ENCODE data around the gene RYR3.

RYR3 gene

GRCh38 chr15:33834892-33835743 is 524.4 kb downstream of the RYR3 start:
- DNase-seq (ENCODE audit: low read depth), result no peak

- no peak for DNase-seq (ENCODE audit: low read depth)
Observed at GRCh38 chr15:33837294-33837693, 526.5 kb downstream of the RYR3 start.

- no peak for DNase-seq (ENCODE audit: low read depth)
Observed at GRCh38 chr15:33839540-33839939, 528.8 kb downstream of the RYR3 start.

GRCh38 chr15:33840615-33841014 is 529.8 kb downstream of the RYR3 start:
- DNase-seq (ENCODE audit: low read depth), result no peak

GRCh38 chr15:33844186-33844585 is 533.4 kb downstream of the RYR3 start:
- no peak for DNase-seq (ENCODE audit: low read depth)

- no peak for DNase-seq (ENCODE audit: low read depth)
Observed at GRCh38 chr15:33844597-33844996, 533.8 kb downstream of the RYR3 start.

- DNase-seq (ENCODE audit: low read depth), result no peak
Observed at GRCh38 chr15:33846142-33846541, 535.4 kb downstream of the RYR3 start.

- DNase-seq (ENCODE audit: low read depth), result no peak
Observed at GRCh38 chr15:33846862-33847261, 536.1 kb downstream of the RYR3 start.

- DNase-seq (ENCODE audit: low read depth), result no peak
Observed at GRCh38 chr15:33848011-33848410, 537.2 kb downstream of the RYR3 start.

- DNase-seq (ENCODE audit: low read depth), result no peak
Observed at GRCh38 chr15:33851079-33851478, 540.3 kb downstream of the RYR3 start.

- no peak for DNase-seq (ENCODE audit: low read depth)
Observed at GRCh38 chr15:33852094-33852493, 541.3 kb downstream of the RYR3 start.

- peak; percentile 43 for DNase-seq (ENCODE audit: low read depth)
Observed at GRCh38 chr15:33852570-33852969, 541.8 kb downstream of the RYR3 start.

- no peak for DNase-seq (ENCODE audit: low read depth)
Observed at GRCh38 chr15:33857726-33858125, 547.0 kb downstream of the RYR3 start.

- no peak for DNase-seq (ENCODE audit: low read depth)
Observed at GRCh38 chr15:33858836-33859235, 548.1 kb downstream of the RYR3 start.

GRCh38 chr15:33859992-33860545 is 549.3 kb downstream of the RYR3 start:
- no peak for DNase-seq (ENCODE audit: low read depth)

GRCh38 chr15:33860754-33861153 is 550.0 kb downstream of the RYR3 start:
- no peak for DNase-seq (ENCODE audit: low read depth)

GRCh38 chr15:33864360-33865075 is 553.8 kb downstream of the RYR3 start:
- no peak for DNase-seq (ENCODE audit: low read depth)

- DNase-seq (ENCODE audit: low read depth), result no peak
Observed at GRCh38 chr15:33865416-33865815, 554.6 kb downstream of the RYR3 start.

- no peak for DNase-seq (ENCODE audit: low read depth)
Observed at GRCh38 chr15:33866101-33866737, 555.5 kb downstream of the RYR3 start.

- no peak for DNase-seq (ENCODE audit: low read depth)
Observed at GRCh38 chr15:33871980-33872379, 561.2 kb downstream of the RYR3 start.

GRCh38 chr15:33872416-33873106 is 561.8 kb downstream of the RYR3 start:
- DNase-seq (ENCODE audit: low read depth), result no peak

GRCh38 chr15:33874156-33874555 is 563.4 kb downstream of the RYR3 start:
- no peak for DNase-seq (ENCODE audit: low read depth)
